ENCODE measurements around the gene AOC3. TPM values are rescaled to one million over a fixed set of nuclear protein-coding genes. Genes with fewer than 3 reads are reported as not detected.
A peak's percentile ranks its signal among the peaks of the same experiment; 100 is the strongest.
"Not testable (repeated sequence)": the region's sequence is repeated elsewhere in the genome, so short reads cannot be mapped to it uniquely, and the experiment has no call there.

The AOC3 gene
- total and polyA plus RNA-seq, 2 donors from 2014 or later = 15.1 to 40.6 TPM

DNA sequence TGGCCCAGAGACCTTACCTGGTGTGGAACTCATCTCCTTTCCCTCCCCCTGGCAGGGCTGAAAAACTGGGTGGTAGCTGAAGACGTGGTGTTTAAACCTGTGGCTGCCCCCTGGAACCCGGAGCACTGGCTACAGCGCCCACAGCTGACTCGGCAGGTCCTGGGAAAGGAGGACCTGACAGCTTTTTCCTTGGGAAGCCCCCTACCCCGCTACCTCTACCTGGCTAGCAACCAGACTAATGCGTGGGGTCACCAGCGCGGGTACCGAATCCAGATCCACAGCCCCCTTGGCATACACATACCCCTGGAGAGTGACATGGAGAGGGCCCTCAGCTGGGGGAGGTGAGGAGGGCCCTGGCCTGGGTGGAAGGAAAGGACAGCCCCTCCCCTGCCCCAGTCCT, 2.0 kb upstream of the AOC3 start:
- no peak overlapping the region for H3K9ac ChIP-seq (ENCODE audit: low read length in 3 of 3)
- FAIRE-seq = no peak
- intact Hi-C loops (cut with DNase I) = no loop called here
- no peak overlapping the region for H3K4me3 ChIP-seq (ENCODE audit: low read length in 3 of 3)
- no peaks in the 10 kb centered on the region for H3K27me3 ChIP-seq (ENCODE audit: control insufficient read depth, insufficient read depth, low read length)
- no peak for DNase-seq
- no peaks in the 10 kb centered on the region for H3K9me3 ChIP-seq (ENCODE audit: control insufficient read depth in 2 of 3, insufficient read depth in 1 of 3, low read length in 3 of 3)
- peaks cover 2 to 9% (median 8%) of the 10 kb centered on the region in 3 donors for H3K36me3 ChIP-seq (ENCODE audit: control insufficient read depth in 2 of 3, insufficient read depth in 3 of 3, low read length in 3 of 3)
- H3K27ac ChIP-seq (ENCODE audit: low read depth in 2 of 2, low read length in 2 of 2) = no peak overlapping the region
- TF ChIP-seq CTCF (IDR thresholded peaks at IDR 0.05; ENCODE audit: borderline replicate concordance, extremely low read depth, insufficient read depth) = no peak
- peaks cover 4 to 19% (median 12%) of the 10 kb centered on the region in 3 donors for H3K4me1 ChIP-seq (ENCODE audit: control insufficient read depth in 2 of 3, insufficient read depth in 2 of 3, low read depth in 1 of 3, low read length in 3 of 3)

DNA sequence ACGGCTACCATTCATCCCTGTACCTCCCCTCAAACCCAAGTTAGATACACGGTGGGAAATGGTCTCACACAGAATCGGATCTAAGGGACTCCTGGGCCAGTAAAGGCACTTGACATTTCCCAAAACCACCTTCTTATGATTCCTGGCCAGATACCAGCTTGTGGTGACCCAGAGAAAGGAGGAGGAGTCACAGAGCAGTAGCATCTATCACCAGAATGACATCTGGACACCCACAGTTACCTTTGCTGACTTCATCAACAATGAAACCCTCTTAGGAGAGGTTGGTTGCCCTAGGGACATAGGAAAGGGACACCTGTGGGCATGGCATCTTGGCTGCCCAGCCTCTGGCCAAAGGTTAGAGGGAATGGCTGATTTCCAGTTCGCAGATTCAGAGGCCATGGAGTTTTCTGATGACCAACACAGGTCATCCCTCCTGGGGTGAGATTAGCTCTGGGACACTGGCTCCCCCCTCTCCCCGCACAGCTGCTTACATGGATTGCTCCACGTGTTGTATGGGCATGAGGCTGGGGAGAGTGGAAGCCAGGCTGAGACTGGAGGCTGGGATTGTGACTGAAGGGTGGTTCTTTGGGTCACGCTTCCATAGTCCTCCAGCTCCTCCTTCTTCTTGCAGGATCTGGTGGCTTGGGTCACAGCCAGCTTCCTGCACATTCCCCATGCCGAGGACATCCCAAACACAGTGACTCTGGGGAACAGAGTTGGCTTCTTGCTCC, 1.4 kb upstream of the AOC3 start:
- no peaks in the 10 kb centered on the region for H3K27me3 ChIP-seq (ENCODE audit: control insufficient read depth, insufficient read depth, low read length)
- DNase-seq = peak in 4 of 5 donors; percentile 31 to 89 (median 50)
- no peak overlapping the region for H3K27ac ChIP-seq (ENCODE audit: low read depth in 2 of 2, low read length in 2 of 2)
- peak overlapping the region in 2 of 3 donors; percentile 29 to 30 for H3K4me3 ChIP-seq (ENCODE audit: low read length in 3 of 3)
- H3K4me1 ChIP-seq (ENCODE audit: control insufficient read depth in 2 of 3, insufficient read depth in 2 of 3, low read depth in 1 of 3, low read length in 3 of 3) = peaks cover 4 to 21% (median 12%) of the 10 kb centered on the region in 3 donors
- intact Hi-C loops (cut with DNase I) = no loop called here
- H3K9me3 ChIP-seq (ENCODE audit: control insufficient read depth in 2 of 3, insufficient read depth in 1 of 3, low read length in 3 of 3) = no peaks in the 10 kb centered on the region
- H3K9ac ChIP-seq (ENCODE audit: low read length in 3 of 3) = no peak overlapping the region
- H3K36me3 ChIP-seq (ENCODE audit: control insufficient read depth in 2 of 3, insufficient read depth in 3 of 3, low read length in 3 of 3) = peaks cover 0 to 5% (median 2%) of the 10 kb centered on the region in 3 donors
- no peak for FAIRE-seq
- TF ChIP-seq CTCF (IDR thresholded peaks at IDR 0.05; ENCODE audit: borderline replicate concordance, extremely low read depth, insufficient read depth) = no peak

DNA sequence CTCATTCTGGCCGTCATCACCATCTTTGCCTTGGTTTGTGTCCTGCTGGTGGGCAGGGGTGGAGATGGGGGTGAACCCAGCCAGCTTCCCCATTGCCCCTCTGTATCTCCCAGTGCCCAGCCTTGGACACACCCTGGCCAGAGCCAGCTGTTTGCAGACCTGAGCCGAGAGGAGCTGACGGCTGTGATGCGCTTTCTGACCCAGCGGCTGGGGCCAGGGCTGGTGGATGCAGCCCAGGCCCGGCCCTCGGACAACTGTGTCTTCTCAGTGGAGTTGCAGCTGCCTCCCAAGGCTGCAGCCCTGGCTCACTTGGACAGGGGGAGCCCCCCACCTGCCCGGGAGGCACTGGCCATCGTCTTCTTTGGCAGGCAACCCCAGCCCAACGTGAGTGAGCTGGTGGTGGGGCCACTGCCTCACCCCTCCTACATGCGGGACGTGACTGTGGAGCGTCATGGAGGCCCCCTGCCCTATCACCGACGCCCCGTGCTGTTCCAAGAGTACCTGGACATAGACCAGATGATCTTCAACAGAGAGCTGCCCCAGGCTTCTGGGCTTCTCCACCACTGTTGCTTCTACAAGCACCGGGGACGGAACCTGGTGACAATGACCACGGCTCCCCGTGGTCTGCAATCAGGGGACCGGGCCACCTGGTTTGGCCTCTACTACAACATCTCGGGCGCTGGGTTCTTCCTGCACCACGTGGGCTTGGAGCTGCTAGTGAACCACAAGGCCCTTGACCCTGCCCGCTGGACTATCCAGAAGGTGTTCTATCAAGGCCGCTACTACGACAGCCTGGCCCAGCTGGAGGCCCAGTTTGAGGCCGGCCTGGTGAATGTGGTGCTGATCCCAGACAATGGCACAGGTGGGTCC, 607 bp downstream of the AOC3 start:
- Histone ChIP-seq H3K4me1 (ENCODE audit: control insufficient read depth in 2 of 3, insufficient read depth in 2 of 3, low read depth in 1 of 3, low read length in 3 of 3) (peaks cover 4 to 23% (median 9%) of the 10 kb centered on the region in 3 donors), H3K4me3 (ENCODE audit: low read length in 3 of 3) (peak overlapping the region in 1 of 3 donors; percentile 44)
- H3K9ac ChIP-seq (ENCODE audit: low read length in 3 of 3); H3K27ac ChIP-seq (ENCODE audit: low read depth in 2 of 2, low read length in 2 of 2); FAIRE-seq; intact Hi-C loops (cut with DNase I); H3K36me3 ChIP-seq (ENCODE audit: control insufficient read depth in 2 of 3, insufficient read depth in 3 of 3, low read length in 3 of 3); DNase-seq; H3K27me3 ChIP-seq (ENCODE audit: control insufficient read depth, insufficient read depth, low read length); H3K9me3 ChIP-seq (ENCODE audit: control insufficient read depth in 2 of 3, insufficient read depth in 1 of 3, low read length in 3 of 3): not testable (repeated sequence)

GRCh38 chr17:42852351-42852750, 1.4 kb downstream of the AOC3 start:
- Histone ChIP-seq H3K9ac (ENCODE audit: low read length in 3 of 3) (peak overlapping the region in 1 of 3 donors; percentile 39), H3K36me3 (ENCODE audit: control insufficient read depth in 2 of 3, insufficient read depth in 3 of 3, low read length in 3 of 3) (no peaks in the 10 kb centered on the region), H3K27ac (ENCODE audit: low read depth in 2 of 2, low read length in 2 of 2) (peak overlapping the region; percentile 2 to 22), H3K9me3 (ENCODE audit: control insufficient read depth in 2 of 3, insufficient read depth in 1 of 3, low read length in 3 of 3) (no peaks in the 10 kb centered on the region), H3K27me3 (ENCODE audit: control insufficient read depth, insufficient read depth, low read length) (no peaks in the 10 kb centered on the region), H3K4me1 (ENCODE audit: control insufficient read depth in 2 of 3, insufficient read depth in 2 of 3, low read depth in 1 of 3, low read length in 3 of 3) (peaks cover 4 to 23% (median 9%) of the 10 kb centered on the region in 3 donors), H3K4me3 (ENCODE audit: low read length in 3 of 3) (peak overlapping the region in 2 of 3 donors; percentile 24 to 44)
- DNase-seq (no peak), FAIRE-seq (no peak)
- TF ChIP-seq CTCF (IDR thresholded peaks at IDR 0.05; ENCODE audit: borderline replicate concordance, extremely low read depth, insufficient read depth) = no peak
- intact Hi-C loops (cut with DNase I) = no loop called here
